Raji (cell line): Measurements from ENCODE around the gene SAA4.

Experiments
- POLR2A ChIP-seq: IDR thresholded peaks from 2 replicates; pipeline ENCODE4 v1.6.1; 2011; ENCODE audit warnings: low read depth, low read length, control low read depth; ENCODE audit not compliant: insufficient read depth

SAA4 gene

DNA sequence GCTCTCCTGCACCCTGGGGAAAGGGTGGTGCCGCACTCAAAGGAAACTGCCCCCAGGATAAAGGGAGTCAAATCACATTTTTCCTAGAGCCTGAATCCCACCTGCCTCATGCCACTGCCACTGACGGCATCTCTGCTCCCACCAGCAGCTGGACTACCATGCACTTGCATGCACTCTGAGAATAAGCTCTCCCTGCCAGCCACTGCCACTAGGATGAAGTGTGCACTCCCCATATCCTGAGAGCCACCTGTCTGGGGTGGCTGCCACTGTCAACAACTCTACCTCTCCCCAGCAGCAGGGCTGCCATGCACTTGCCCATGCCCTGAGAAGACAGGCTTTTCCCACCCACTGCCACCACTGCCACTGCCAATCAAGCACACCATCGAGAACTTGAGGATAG, 32.4 kb downstream of the SAA4 start:
- no peak for TF ChIP-seq POLR2A

DNA sequence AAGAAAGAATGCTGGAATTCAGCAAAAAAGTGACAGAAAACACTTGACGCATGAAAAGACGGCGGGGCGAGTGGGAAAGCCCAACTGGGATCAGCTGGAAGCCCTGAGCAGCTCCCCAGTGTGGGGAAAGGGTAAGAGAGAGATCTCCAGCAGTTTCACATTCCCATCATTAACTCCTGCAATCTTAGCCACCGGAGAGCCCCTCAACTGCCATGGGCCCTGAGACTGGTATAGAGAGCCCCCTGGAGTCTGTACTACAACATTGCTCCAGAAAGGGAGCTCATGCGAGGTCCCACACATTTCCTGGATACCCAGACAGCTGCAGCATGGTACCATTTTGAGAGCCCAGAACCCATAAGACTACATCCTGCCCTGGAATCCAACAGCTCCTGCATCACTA, 32.9 kb downstream of the SAA4 start:
- TF ChIP-seq POLR2A: no peak

DNA sequence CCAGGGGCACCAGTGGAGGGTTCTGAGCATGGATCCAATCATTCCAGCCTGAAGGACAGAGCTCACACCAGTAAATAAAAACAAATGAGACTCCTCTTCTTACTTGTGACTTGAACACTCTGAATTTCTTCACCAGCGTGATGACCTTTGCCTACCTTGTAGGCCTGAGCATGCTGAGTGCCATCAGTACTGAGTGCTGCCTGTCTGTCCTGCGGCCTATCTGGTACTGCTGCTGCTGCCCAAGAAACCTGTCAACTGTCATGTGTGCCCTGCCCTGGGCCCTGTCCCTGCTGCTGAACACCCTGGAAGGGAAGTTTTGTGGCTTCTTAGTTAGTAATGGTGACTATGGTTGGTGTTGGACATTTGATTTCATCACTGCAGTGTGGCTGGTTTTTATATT, 40.1 kb downstream of the SAA4 start:
- no peak for TF ChIP-seq POLR2A

GRCh38 chr11:18193010-18193409, 43.6 kb downstream of the SAA4 start:
- no peak for TF ChIP-seq POLR2A

GRCh38 chr11:18191376-18191775, 45.2 kb downstream of the SAA4 start:
- TF ChIP-seq POLR2A: no peak

- no peak for TF ChIP-seq POLR2A
Observed at GRCh38 chr11:18188796-18189195, 47.8 kb downstream of the SAA4 start.
